Fibroblast of villous mesenchyme (primary cell): ENCODE results near the gene PERCC1. TPM values are rescaled to one million over a fixed set of nuclear protein-coding genes. Genes with fewer than 3 reads are reported as not detected.

Experiments used
- DNase-seq: peaks from one replicate; pipeline ENCODE4 v3.0.0-alpha.2; 2010; ENCODE audit warnings: low read depth
- H3K4me3 ChIP-seq: 2 replicates; pipeline ENCODE4 v1.5.1; 2011; ENCODE audit warnings: low read depth, mild to moderate bottlenecking, low read length
- total RNA-seq: library from RNA; depleted of rRNA; stranded (reverse); fragments of >200 nt; gene quantifications from 2 replicates; pipeline ENCODE4 v1.2.3, GENCODE V29; 2012
- TF ChIP-seq, protein P1 (sequence below): IDR thresholded peaks from 2 replicates; pipeline ENCODE4 v1.5.1; 2012; ENCODE audit warnings: low read depth, mild to moderate bottlenecking, low read length; ENCODE audit not compliant: insufficient read depth

PERCC1 gene
- total RNA-seq, 1 donor = not detected

DNA sequence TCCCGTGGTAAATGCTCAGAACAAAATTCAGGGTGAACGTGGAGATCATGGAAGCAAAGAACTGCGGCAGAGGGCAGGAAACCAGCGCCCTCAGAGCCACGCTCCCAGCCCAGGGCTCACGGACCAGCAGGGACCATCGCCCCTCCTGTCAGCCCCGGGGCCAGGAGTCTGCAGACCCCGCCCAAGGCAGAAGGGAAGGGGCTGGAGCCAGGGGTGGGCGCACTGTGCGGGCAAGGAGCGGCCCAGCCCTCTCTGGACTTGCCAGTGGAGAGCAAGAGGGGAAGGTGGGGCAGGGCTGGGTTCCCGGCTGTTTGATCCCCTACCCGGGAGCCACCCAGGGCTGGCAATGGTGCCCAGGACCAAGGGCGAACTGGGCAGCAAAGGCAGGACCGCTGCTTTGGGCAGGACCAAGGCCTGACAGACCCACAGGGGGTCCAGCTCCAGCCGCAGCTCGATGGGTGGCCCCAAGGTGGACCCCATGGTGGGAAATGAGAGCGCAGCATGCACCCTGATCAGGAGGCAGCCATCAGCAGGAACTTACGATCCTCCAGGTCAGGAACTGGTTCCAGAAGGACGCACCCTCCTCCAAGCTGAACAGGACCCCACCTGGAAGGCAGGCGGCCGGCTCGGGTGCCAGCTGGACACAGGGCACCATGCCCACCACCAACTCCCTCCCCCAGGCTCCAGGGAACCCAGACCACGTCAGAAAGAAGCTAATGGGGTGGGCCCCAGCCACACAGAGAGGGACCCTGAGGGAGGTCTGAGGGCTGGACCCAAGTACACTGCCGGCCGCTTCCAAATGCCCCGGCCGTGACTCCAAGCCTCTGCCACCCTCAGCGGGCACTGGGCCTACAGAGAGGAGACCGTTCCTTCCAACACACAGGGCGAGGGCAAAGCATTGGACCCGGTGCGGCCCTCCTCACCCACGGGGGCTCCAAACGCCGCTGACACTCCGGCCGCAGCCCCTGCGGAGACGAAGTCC, 24.6 kb downstream of the PERCC1 start:
- TF ChIP-seq, protein P1, sequence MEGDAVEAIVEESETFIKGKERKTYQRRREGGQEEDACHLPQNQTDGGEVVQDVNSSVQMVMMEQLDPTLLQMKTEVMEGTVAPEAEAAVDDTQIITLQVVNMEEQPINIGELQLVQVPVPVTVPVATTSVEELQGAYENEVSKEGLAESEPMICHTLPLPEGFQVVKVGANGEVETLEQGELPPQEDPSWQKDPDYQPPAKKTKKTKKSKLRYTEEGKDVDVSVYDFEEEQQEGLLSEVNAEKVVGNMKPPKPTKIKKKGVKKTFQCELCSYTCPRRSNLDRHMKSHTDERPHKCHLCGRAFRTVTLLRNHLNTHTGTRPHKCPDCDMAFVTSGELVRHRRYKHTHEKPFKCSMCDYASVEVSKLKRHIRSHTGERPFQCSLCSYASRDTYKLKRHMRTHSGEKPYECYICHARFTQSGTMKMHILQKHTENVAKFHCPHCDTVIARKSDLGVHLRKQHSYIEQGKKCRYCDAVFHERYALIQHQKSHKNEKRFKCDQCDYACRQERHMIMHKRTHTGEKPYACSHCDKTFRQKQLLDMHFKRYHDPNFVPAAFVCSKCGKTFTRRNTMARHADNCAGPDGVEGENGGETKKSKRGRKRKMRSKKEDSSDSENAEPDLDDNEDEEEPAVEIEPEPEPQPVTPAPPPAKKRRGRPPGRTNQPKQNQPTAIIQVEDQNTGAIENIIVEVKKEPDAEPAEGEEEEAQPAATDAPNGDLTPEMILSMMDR = no peak
- DNase-seq = no peak
- H3K4me3 ChIP-seq = no peak overlapping the region

DNA sequence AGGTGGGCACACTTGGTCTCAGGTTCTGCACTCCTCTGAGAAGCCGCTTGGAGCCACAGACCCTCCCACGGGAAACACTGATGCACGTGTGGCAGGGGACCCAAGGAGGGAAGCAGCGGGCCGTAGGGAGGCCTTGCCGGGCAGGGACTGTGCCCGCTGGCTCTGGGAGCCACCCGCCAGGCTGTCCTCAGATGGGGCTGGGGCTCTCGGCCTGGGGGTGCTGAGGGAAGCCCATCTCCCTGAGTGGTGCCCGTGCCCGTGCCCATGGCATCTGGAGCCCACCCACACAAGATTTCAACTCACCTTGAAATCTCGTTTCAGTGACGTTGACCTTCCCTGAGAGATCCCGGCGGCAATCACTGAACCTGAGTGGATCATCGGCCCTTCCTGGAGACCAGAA, 26.1 kb downstream of the PERCC1 start:
- H3K4me3 ChIP-seq = no peak overlapping the region
- TF ChIP-seq, protein P1 = no peak
- no peak for DNase-seq

GRCh38 chr16:1457489-1458245, 26.8 kb downstream of the PERCC1 start:
- TF ChIP-seq, protein P1 = no peak

DNA sequence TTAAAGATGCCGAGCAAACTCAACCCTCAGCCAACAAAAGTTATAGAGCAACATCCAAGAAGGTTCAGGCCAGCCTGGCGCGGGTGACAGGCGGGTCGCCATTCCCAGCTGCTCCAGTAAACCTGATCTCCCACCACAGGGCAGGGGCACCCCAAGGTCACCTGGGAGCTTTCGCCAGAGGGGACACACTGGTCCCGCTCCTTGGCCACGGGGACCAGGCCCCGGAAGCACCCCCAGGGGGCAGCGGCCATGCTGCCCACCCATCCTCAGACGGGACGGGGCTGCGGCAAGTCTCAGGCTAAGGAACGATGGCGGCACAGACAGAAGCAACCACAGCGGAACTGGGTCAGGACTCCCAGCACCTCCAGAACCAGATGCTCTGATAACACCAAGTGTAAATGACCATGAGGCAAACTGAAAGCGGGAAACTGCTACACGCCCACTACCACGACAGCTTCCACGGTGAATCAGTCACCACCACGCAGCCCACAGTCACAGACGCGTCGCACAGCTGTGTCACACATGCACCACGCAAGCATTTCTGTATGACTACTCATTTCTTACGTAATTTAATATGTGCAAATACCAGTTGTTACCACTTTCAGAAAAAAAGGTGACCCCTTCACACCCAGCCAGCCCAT, 27.6 kb downstream of the PERCC1 start:
- no peak for DNase-seq

More at GRCh38 chr16:1457489-1458245, 26.8 kb downstream of the PERCC1 start:
- H3K4me3 ChIP-seq = no peak overlapping the region
- DNase-seq = no peak

DNA sequence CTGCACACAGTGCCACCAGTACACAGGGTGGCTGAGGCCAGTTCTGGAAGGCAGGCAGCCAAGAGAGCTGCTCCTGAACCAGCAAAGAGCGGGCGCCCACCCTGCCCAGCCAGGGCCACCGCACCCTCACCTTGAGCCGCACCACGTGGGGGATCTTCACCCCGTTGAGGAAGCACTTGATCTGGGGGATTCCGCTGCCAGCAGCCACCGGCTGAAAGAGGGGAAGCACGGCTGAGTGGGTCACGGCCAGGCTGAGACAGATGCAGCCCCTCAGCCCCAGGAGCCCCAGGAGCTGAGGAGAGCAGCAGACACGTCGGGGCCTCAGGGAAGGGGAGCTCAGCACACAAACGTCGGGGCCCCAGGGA, 28.1 kb downstream of the PERCC1 start:
- TF ChIP-seq, protein P1 = no peak
- no peak for DNase-seq
- H3K4me3 ChIP-seq = no peak overlapping the region

More for the DNA sequence above, 27.6 kb downstream of the PERCC1 start:
- no peak overlapping the region for H3K4me3 ChIP-seq
- TF ChIP-seq, protein P1 = no peak

GRCh38 chr16:1459967-1460366, 29.1 kb downstream of the PERCC1 start:
- TF ChIP-seq, protein P1 = no peak

More at GRCh38 chr16:1459967-1460366, 29.1 kb downstream of the PERCC1 start:
- H3K4me3 ChIP-seq = no peak overlapping the region
- no peak for DNase-seq
